PC-3 (cell line): ENCODE results near the gene VWA1. TPM values are rescaled to one million over a fixed set of nuclear protein-coding genes. Genes with fewer than 3 reads are reported as not detected.

Experiments used
- ATAC-seq: fragments of 200-7000 bp; cut with Tn5 transposase; 2 replicates; pipeline ENCODE4 v1.9.1; 2020; ENCODE audit warnings: mild to moderate bottlenecking, moderate library complexity
- BruUV-seq: library from RNA; stranded (reverse); fragments of 400-500 nt; replicated peaks from 2 replicates; lab custom pipeline; 2021; lab: Mats Ljungman, UMichigan
- CTCF ChIA-PET: fragments of 300-600 bp; sonication (Branson Sonifier 250); formaldehyde crosslinking; loops from one replicate; lab custom pipeline; 2022; ENCODE audit warnings: antibody characterized with exemption; lab: Charles Lee
- POLR2A ChIA-PET: fragments of 300-600 bp; sonication (Branson Sonifier 250); formaldehyde crosslinking; loops from one replicate; lab custom pipeline; 2022; ENCODE audit warnings: antibody characterized with exemption; ENCODE audit not compliant: unreplicated experiment; lab: Charles Lee
- DNase-seq: peaks from one replicate; pipeline ENCODE4 v3.0.0-alpha.2; 2015
- H2AFZ ChIP-seq: fragments of 300-600 bp; sonication (generic); 2 replicates; pipeline ENCODE4 v1.6.0; 2016; ENCODE audit warnings: antibody characterized with exemption, low read length
- H3F3A ChIP-seq: fragments of 300-600 bp; sonication (generic); one replicate; pipeline ENCODE4 v1.6.0; 2017; ENCODE audit warnings: antibody characterized with exemption, low read length, control low read depth, mild to moderate bottlenecking; ENCODE audit not compliant: unreplicated experiment
- H3K27ac ChIP-seq: fragments of 300-600 bp; sonication (generic); 2 replicates; pipeline ENCODE4 v1.5.1; 2016; ENCODE audit warnings: mild to moderate bottlenecking, low read length
- H3K27me3 ChIP-seq: fragments of 300-600 bp; sonication (generic); 2 replicates; pipeline ENCODE4 v1.6.1; 2016; ENCODE audit warnings: low read length, mixed read lengths
- H3K36me3 ChIP-seq: fragments of 300-600 bp; sonication (generic); 2 replicates; pipeline ENCODE4 v1.6.1; 2016; ENCODE audit warnings: low read depth, mixed run types, low read length, mixed read lengths
- H3K4me1 ChIP-seq: fragments of 300-600 bp; sonication (generic); 2 replicates; pipeline ENCODE4 v1.5.1; 2016; ENCODE audit warnings: low read length; ENCODE audit not compliant: insufficient read depth
- H3K4me2 ChIP-seq: fragments of 300-600 bp; sonication (generic); 2 replicates; pipeline ENCODE4 v1.6.0; 2016; ENCODE audit warnings: low read length
- H3K4me3 ChIP-seq: fragments of 300-600 bp; sonication (generic); 2 replicates; pipeline ENCODE4 v1.5.1; 2016; ENCODE audit warnings: mild to moderate bottlenecking, low read length, mixed read lengths
- H3K79me2 ChIP-seq: fragments of 300-600 bp; sonication (generic); 2 replicates; pipeline ENCODE4 v1.6.1; 2017; ENCODE audit warnings: low read length, mixed read lengths
- H3K9ac ChIP-seq: fragments of 300-600 bp; sonication (generic); 2 replicates; pipeline ENCODE4 v1.6.0; 2016; ENCODE audit warnings: mild to moderate bottlenecking, low read length
- H3K9me2 ChIP-seq: fragments of 300-600 bp; sonication (generic); replicated peaks from 2 replicates; pipeline ENCODE4 v1.6.1; 2016; ENCODE audit warnings: mixed run types, low read length, mixed read lengths
- H3K9me3 ChIP-seq: fragments of 300-600 bp; sonication (generic); 2 replicates; pipeline ENCODE4 v1.6.1; 2016; ENCODE audit warnings: low read length, mixed read lengths
- H4K20me1 ChIP-seq: fragments of 300-600 bp; sonication (generic); 2 replicates; pipeline ENCODE4 v1.6.1; 2016; ENCODE audit warnings: low read length, mixed read lengths
- EZH2 ChIP-seq: fragments of 300-600 bp; sonication (generic); IDR thresholded peaks from one replicate; pipeline ENCODE4 v1.6.1; 2017; ENCODE audit warnings: antibody characterized with exemption, mild to moderate bottlenecking, low read length; ENCODE audit not compliant: unreplicated experiment
- EZH2phosphoT487 ChIP-seq: fragments of 300-600 bp; sonication (generic); IDR thresholded peaks from 2 replicates; pipeline ENCODE4 v1.6.1; 2018; ENCODE audit warnings: mild to moderate bottlenecking, antibody characterized with exemption, low read length, borderline replicate concordance
- intact Hi-C: fragments of 100-400 bp; cut with micrococcal nuclease; formaldehyde crosslinking; loops from 2 replicates; pipeline ENCODE4 v1.9.0; 2023
- total RNA-seq: library from RNA; depleted of rRNA; stranded (reverse); fragments of >200 nt; gene quantifications from 2 replicates; pipeline ENCODE4 v1.2.3, GENCODE V29; 2014
- TF ChIP-seq, protein P1 (sequence below): fragments of 300-600 bp; sonication (generic); conservative IDR thresholded peaks from 2 replicates; pipeline ENCODE4 v1.5.1; 2017; ENCODE audit warnings: antibody characterized with exemption, low read depth, mild to moderate bottlenecking, low read length

The VWA1 gene
- total RNA-seq, 1 experiment from 2014 or later, result 59.1 TPM

DNA sequence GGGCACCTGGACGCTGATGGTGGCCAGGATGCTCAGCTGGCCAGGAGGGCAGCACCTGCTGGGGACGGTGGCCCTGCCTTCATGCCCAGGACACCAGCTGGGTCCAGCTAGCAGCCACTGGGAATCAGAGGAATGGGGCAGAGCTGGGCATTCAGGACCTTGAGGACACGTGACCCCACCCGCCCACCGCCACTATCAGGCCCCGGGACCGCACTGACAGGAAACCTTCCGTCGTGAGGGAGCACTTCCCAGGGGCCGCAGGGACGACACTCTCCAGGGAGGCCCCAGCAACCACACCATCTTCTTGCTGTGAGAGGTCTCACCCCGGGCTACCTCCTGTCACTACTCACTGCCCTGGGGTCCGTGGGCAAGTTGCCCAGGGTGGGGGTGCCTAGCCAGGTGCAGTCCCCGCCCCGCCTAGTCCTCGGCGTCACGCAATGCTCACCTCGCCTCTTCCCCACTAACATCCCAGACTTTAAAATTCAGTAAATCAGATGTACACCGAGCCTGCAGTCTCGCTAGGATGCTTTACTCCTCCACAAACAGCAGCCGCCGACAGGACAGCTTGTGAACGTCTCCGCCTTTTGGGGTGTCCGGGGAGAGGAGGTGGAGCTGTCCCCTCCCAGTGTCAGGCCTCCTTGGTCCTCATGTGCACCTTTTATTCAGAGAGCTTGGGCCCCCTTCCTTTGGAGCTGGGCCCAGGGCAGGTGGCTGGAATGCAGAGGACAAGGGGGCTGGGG lies 4.9 kb downstream of the VWA1 start:
- no peak overlapping the region for H3K4me3 ChIP-seq
- DNase-seq (no peak), ATAC-seq (no peak)
- BruUV-seq, result no TSS peak
- CTCF ChIA-PET, result interaction anchor here (0.9 to 1.7 kb wide), 3 partner anchors 25 to 64 kb away, joined by 4 to 11 read pairs (median 6); no protein-coding TSS in a partner anchor
- no peaks in the 10 kb centered on the region for H3K9me2 ChIP-seq
- H3K4me2 ChIP-seq, result no peak overlapping the region
- no peaks in the 10 kb centered on the region for H3K9me3 ChIP-seq
- H3K27me3 ChIP-seq, result no peaks in the 10 kb centered on the region
- intact Hi-C loops, result no loop called here
- POLR2A ChIA-PET, result no interaction called here
- H3K4me1 ChIP-seq, result peaks cover 10% of the 10 kb centered on the region
- H3F3A ChIP-seq, result no peaks in the 10 kb centered on the region
- H3K27ac ChIP-seq, result no peak overlapping the region
- no peaks in the 10 kb centered on the region for H3K36me3 ChIP-seq
- no peaks in the 10 kb centered on the region for H4K20me1 ChIP-seq
- no peak overlapping the region for H3K9ac ChIP-seq
- peaks cover 13% of the 10 kb centered on the region for H3K79me2 ChIP-seq
- H2AFZ ChIP-seq, result no peak overlapping the region
- TF ChIP-seq, protein P1, sequence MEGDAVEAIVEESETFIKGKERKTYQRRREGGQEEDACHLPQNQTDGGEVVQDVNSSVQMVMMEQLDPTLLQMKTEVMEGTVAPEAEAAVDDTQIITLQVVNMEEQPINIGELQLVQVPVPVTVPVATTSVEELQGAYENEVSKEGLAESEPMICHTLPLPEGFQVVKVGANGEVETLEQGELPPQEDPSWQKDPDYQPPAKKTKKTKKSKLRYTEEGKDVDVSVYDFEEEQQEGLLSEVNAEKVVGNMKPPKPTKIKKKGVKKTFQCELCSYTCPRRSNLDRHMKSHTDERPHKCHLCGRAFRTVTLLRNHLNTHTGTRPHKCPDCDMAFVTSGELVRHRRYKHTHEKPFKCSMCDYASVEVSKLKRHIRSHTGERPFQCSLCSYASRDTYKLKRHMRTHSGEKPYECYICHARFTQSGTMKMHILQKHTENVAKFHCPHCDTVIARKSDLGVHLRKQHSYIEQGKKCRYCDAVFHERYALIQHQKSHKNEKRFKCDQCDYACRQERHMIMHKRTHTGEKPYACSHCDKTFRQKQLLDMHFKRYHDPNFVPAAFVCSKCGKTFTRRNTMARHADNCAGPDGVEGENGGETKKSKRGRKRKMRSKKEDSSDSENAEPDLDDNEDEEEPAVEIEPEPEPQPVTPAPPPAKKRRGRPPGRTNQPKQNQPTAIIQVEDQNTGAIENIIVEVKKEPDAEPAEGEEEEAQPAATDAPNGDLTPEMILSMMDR, result no peak
- TF ChIP-seq EZH2, result no peak
- TF ChIP-seq EZH2phosphoT487, result no peak

DNA sequence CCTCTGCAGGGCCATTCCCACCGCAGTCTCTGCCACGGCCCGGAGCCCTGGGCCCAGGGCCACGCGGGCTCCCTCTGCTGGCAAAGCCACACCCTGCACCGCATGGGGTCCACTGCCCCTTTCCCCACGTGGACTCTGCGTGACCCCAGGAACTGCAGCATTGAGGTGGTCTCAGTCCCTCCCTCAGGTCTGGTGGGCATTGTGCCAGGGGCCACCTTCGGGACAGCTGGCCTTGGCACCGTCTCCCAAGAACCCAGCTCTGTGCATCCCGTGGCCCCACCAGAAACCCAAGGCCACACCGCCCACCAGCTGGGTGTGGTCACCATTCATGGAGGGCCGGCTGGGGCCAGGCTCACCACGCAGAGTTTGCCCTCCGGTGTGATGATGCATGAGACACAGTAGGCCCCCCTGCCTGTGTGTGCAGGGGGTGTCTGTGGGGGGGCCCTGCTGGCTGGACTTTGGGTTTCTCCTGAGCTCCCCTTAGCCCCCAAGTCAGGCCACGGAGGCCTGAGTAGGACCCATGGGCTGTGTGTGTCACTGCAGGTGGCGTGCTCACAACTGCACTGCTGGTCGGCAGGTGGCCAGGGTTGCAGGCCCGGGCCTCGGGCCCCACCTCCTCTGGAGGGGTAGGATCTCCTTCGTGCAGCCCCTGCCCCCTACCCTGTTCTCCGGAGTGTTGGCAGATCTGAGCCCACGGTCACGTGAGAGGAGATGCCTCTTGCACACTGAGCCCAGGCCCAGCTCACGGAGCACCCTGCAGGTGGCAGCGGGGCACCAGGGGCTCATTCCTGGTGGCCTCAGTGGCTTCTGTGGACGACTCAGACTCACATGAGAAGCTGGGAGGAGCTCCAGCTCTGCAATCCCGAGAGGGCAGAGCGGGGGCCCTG lies 5.8 kb downstream of the VWA1 start:
- no peak overlapping the region for H3K27ac ChIP-seq
- intact Hi-C loops, result no loop called here

More for the DNA sequence above, 5.8 kb downstream of the VWA1 start:
- no peak for TF ChIP-seq EZH2
- no peak for TF ChIP-seq EZH2phosphoT487
- TF ChIP-seq, protein P1, result peak; percentile 94
- DNase-seq (peak; percentile 70), ATAC-seq (peak; percentile 76)
- no peaks in the 10 kb centered on the region for H3K9me3 ChIP-seq
- H4K20me1 ChIP-seq, result no peaks in the 10 kb centered on the region
- BruUV-seq, result no TSS peak
- H3F3A ChIP-seq, result no peaks in the 10 kb centered on the region
- no peak overlapping the region for H2AFZ ChIP-seq
- H3K4me1 ChIP-seq, result peaks cover 6% of the 10 kb centered on the region
- H3K79me2 ChIP-seq, result peaks cover 8% of the 10 kb centered on the region
- no peak overlapping the region for H3K9ac ChIP-seq
- no peaks in the 10 kb centered on the region for H3K27me3 ChIP-seq
- no peaks in the 10 kb centered on the region for H3K36me3 ChIP-seq
- ChIA-PET POLR2A (no interaction called here), CTCF (interaction anchor here (0.6 to 1.7 kb wide), 4 partner anchors 17 to 63 kb away, joined by 3 to 11 read pairs (median 4); no protein-coding TSS in a partner anchor)
- no peaks in the 10 kb centered on the region for H3K9me2 ChIP-seq
- no peak overlapping the region for H3K4me2 ChIP-seq
- H3K4me3 ChIP-seq, result no peak overlapping the region
